ENCODE data around the gene UTS2.
A peak's percentile ranks its signal among the peaks of the same experiment; 100 is the strongest.

The UTS2 gene

DNA sequence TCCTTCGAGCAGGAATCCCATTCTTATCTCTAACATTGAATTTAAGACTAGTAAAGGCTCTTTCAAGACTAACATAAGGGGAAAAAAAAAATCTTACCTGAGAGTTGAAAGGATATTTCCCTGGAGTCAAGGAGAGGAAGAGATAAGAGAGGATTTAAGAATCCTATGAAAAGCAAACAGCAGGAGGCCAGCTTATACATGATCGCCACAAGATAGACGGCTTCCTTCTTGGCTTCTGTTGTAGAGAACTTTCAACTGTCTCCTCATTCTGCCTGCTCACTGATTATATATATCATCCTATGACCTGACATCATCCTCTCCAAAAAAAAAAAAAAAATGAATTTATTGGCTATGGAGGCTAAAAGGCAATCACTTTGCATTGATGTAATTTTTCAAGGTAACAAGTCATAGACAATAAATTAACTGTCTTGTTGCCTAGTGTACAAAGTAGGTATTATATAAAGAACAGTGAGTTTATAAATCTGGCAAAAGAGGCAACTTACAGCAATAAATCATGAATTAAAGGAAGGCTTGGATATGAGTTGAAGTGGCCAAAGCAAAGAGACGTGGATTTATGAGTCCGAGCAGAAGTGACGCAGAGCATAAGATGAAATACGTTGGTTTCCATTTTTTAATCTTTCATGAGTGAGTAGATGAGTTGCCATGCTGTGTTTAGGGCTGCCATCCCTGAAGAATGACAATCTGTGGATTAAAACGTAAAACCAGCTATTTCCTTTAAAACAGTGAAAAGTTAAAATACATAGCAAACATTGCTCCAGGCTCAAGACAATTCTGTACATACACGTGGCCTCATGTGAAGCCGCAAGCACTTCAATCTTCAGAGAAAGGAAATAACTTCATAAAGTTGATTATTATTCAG lies at the start of gene UTS2:
Gene UTS2, minus strand, starts transcription at position 262 of the 880 bp plus-strand sequence. Its CDS starts 62 bp downstream, at position 200.
- no peak for DNase-seq

GRCh38 chr1:7899741-7900140 lies 46.9 kb upstream of the UTS2 start:
- DNase-seq: no peak

- no peak for DNase-seq
These were observed 46.1 kb upstream of the UTS2 start for GRCh38 chr1:7898962-7899361.

DNA sequence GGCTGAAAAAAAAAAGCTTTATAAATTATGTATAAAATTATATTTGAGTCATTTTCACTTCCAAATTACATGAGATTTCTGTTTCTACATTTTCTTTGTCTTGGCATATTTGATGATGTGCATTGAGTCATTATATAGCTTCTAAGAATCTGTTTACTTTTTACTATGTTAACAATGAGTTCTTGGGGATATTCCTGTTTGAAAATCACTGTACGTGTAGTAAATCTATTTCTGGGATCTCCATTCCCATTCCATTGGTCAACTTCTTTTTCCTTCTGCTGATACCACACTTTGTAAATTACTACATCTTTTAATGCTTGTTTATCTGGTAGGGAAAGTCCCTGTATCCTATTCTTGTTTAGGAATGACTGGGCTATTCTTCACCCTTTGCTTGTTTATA lies 44.1 kb upstream of the UTS2 start:
- no peak for DNase-seq

GRCh38 chr1:7893529-7894180 lies 40.8 kb upstream of the UTS2 start:
- no peak for DNase-seq

GRCh38 chr1:7891804-7892203 lies 38.9 kb upstream of the UTS2 start:
- no peak for DNase-seq

GRCh38 chr1:7890853-7891252 lies 38.0 kb upstream of the UTS2 start:
- DNase-seq: no peak

DNA sequence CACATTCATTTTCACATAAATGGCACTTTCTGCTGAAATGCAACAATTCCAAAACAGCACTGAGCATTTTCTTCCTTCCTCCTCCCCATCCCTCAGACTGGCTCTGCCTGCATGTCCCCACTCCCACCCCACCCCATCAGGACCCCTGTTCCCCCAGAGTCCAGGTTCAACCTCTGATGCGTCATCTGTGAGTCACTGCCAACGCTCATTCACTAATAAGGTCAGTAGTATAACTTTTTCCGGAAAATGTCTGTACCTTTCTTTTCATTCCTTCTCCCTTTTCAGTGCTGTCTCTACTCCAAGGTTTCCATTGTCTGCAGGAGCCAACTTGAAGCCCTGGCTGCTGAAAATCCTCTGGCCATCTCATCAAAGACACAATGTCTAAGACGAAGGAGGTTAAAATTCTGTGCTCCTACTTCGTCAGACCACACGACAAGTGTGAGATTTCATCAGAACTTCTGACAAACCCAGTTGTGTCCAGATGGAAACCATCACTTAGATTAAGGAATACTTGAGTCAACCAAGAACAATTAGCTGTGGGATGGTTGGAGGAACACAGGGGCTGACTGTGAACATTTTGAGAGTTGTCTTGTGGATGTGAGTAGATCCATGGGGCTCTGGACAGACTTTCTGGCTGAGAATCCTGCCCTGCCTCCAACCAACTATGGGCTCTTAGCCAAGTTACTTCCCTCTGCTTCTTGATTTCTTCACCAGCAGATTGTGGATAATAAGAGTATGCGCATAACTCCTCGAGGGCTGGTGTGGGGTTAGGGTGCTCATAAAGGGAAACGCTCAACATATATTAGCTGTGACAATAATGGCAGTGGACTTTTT lies 35.6 kb upstream of the UTS2 start:
- no peak for DNase-seq

GRCh38 chr1:7886405-7886745 lies 33.5 kb upstream of the UTS2 start:
- DNase-seq: peak; percentile 15

- peak; percentile 73 for DNase-seq
These were observed 32.9 kb upstream of the UTS2 start for GRCh38 chr1:7885513-7886404.

DNA sequence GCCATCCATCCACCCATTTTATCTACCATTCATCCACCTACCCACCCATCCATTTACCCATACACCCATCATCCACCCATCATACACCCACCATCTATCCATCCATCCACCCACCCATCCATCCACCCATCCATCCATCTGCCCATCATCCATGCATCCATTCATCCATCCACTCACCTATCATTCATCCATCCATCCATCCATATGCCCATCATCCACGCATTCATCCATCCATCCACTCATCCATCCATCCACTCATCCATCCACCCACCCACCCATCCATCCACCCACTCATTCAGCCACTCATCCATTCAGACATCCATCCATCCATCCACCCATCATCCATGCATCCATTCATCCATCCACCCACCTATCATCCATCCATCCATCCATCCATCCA lies 31.9 kb upstream of the UTS2 start:
- no peak for DNase-seq

DNA sequence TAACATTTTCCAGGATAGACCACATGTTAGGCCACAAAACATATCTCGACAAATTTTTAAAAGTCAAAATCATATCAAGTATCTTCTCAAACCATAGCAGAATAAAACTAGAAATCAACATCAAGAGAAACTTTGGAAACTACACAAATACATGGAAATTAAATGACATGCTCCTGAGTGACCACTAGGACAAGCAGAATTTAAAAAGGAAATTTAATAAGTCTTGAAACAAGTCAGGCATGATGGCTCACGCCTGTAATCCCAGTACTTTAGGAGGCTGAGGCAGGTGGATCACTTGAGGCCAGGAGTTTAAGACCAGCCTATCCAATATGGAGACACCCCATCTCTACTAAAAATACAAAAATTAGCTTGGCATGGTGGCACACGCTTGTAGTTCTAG lies 26.4 kb upstream of the UTS2 start:
- DNase-seq: no peak

GRCh38 chr1:7878027-7878426 lies 25.2 kb upstream of the UTS2 start:
- no peak for DNase-seq

- no peak for DNase-seq
These were observed 21.2 kb upstream of the UTS2 start for GRCh38 chr1:7873801-7874795.

DNA sequence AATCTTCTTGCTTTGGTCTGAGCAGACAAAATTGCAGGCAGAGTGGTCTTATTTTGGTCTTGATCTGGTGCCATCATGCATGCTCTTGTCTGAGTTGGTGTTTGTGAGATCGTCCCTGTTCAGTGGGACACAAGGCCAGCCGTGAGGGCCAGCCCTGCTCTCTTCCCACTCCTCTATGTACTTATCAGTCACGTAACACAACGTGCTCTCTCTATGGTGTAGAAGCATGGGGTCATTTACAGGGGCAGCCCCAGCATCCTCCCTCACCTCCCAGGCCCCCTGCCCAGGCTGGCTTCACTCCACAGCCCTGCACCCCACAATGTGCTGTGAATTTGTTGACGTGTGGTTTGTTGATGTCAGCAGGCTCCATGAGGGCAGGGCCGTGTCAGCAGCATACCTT lies 18.3 kb upstream of the UTS2 start:
- no peak for DNase-seq

- no peak for DNase-seq
These were observed 16.5 kb upstream of the UTS2 start for GRCh38 chr1:7869136-7869920.

DNA sequence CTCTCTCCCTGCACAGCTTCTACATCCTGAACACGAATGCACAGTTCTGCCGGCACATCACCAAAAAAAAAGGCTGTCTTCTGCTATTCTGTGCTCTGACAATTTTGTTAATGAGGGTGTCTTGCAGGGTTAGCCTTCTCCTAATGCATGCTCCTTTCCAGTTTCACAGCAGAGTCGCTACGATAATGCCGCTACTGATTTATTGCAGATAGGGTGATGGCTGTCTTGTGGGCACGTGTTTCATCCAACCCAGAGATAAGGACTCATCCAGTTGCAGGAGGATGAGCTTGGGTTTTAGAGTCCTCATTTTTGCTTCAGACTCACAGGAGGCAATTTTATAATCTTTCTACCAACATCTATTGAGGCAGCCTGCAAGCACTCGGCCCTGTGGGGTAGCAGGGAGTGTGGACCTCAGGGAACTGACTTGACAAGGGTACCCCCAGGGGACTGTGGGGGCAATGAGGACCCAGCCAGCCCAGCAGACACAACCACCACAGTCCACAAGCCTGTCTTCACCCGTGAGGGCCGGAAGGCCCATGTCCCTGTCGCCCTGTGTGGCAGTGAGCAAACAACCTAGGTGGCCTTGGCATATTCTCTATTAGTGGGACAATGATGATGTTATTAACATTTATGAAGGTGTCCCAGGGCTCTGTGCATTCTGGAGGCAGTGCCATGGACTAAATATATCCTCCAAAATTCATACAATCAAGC lies 15.4 kb upstream of the UTS2 start:
- no peak for DNase-seq

GRCh38 chr1:7865978-7866377 lies 13.1 kb upstream of the UTS2 start:
- DNase-seq: no peak

GRCh38 chr1:7863756-7864328 lies 11.0 kb upstream of the UTS2 start:
- DNase-seq: no peak
